NCI-H2196 (cell line): ENCODE measurements around the gene PKIG.
"Not testable (repeated sequence)": the region's sequence is repeated elsewhere in the genome, so short reads cannot be mapped to it uniquely, and the experiment has no call there.

Experiments used
- DNase-seq: peaks from one replicate; lab custom pipeline; 2025; ENCODE audit not compliant: unreplicated experiment; lab: John Stamatoyannopoulos, UW

Gene PKIG

GRCh38 chr20:44582311-44583025 is at the start of gene PKIG:
TSS of gene PKIG (plus strand) at chr20:44582579. CDS start at chr20:44614557, 31,978 bp downstream.
- no peak for DNase-seq

DNA sequence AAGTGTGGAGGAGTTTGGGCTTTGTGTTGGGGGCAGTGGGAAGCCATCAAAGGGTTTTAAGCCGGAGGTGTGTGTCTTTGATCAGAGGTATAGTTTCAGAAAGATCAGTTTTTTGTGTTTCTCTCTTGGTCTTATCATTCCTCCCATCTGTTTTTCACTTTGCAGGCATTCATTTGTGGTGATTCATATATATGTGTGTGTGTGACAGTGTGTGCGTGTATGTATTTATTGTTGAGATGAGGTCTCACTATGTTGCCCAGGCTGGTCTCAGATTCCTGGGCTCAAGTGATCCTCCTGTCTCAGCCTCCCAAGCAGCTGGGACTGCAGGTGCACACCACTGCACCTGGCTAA is 49.4 kb upstream of the PKIG start:
- no peak for DNase-seq

- DNase-seq: peak; percentile 13
Observed at GRCh38 chr20:44533928-44534327, 48.5 kb upstream of the PKIG start.

- DNase-seq: no peak
Observed at GRCh38 chr20:44536175-44536574, 46.2 kb upstream of the PKIG start.

- DNase-seq: no peak
Observed at GRCh38 chr20:44537993-44538392, 44.4 kb upstream of the PKIG start.

DNA sequence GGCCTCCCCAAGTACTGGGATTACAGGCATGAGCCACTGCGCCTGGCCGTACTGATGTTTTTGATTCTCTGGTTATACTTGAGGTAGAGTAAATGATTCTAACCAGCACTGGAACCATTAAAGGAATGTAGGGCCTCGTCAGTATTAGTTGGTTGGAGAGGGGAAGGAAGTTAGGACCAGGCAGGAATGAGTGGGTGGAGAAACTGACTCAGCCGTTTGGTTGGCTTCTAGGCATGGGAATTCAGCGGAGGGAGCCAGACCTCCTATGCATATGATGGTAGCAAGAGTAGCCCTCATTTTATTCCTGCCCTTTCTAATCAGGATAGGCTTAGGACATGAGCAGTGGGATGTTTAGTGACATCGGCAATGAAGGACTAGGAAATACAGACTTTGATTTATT is 41.5 kb upstream of the PKIG start:
- no peak for DNase-seq

GRCh38 chr20:44541992-44542391 is 40.4 kb upstream of the PKIG start:
- no peak for DNase-seq

DNA sequence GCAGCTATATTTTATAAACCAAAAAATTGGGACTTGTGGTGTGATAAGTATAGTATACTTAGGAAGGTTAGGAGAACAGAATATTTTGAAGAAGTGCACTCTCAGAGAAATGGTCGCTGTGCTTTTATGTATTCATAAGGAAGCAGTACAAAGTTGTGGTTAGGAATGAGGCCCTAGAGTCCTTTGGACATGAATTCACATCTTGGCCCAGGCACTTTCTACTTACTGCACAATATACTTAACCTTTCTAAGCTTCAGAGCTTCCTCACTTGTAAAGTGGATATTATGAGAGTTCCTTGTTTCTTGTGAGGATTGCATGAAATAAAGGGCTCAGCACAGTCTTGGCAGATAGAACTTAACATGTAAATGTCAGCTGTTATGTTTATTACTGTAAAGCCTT is 39.5 kb upstream of the PKIG start:
- DNase-seq: no peak

- DNase-seq: no peak
Observed at GRCh38 chr20:44543358-44543757, 39.0 kb upstream of the PKIG start.

DNA sequence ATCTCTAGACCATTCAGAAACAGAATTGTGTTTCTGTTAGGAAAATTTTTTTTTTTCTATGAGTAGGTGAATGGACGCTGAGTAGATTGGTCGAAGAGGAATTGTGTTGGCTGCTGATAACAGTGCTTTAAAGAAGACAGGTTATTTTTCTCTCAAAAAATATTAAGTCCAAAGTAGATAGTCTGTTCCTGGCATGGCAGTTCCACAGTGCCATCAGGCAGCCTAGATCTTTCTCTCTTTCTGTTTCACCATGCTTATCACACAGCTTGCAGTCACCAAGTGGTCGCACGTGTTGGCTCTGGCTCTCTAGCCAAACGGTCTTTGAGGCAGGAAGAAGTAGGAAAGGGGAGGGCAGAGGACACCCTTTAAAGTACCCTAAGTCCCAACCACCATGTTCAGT is 38.1 kb upstream of the PKIG start:
- DNase-seq: no peak

- DNase-seq: no peak
Observed at GRCh38 chr20:44547419-44547818, 35.0 kb upstream of the PKIG start.

- DNase-seq: no peak
Observed at GRCh38 chr20:44549123-44549522, 33.3 kb upstream of the PKIG start.

DNA sequence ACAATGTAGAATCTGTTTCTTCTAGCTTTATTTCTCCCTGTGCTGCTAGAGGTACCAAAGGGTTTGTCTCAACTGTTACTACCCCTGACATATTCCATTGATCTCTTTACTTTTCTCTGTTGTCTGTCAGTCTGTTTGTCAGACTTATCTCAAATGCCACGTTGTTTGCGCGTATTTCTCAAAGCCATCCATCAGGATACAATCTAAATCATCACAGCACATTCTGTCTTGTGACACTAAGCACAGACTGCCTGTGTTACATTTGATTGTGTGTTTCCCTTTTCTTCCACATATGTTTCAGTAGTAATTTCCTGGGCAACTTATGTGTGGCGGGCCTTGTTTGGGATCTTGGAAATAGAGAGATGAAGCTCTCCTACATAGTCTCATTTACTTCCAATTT is 30.3 kb upstream of the PKIG start:
- DNase-seq: no peak

DNA sequence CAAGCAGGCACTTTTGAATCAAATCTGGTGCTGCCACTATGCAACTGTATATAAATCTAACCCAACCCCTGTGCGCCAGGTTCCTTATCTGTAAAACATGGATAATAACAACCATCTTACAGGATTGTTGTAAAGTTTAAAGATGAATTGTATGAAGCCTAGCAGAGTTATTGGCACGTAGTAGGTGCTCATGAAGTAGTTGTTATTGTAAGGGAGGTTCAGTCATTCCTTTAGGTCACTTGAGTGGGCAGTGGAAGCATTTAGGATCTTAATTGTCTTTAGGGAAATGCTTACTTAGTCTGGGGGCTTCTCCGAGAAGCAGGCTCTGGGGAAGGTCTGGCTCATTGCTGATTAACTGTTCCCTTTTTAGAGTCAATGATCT is 29.8 kb upstream of the PKIG start:
- no peak for DNase-seq

GRCh38 chr20:44552950-44553908 is 29.1 kb upstream of the PKIG start:
- DNase-seq: peak; percentile 54

- no peak for DNase-seq
Observed at GRCh38 chr20:44559302-44559701, 23.1 kb upstream of the PKIG start.

DNA sequence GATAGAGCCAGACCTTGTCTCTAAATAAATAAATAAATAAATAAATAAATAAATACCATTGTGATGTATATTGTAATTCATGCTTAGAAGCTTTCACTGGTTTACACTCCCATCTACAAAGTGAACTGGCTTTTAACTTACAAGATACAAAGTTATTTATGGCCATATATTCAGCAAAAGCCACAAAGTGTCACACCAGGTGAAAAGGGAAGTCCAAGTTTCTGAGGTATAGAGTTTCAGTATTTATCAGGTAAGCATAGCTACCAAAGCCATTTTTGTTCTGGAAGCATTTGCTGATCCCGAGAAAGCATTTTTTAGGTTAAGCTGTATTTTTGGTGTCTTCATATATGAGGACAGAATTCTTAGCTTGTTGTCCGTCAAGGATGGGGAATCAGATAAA is 22.1 kb upstream of the PKIG start:
- DNase-seq: no peak

DNA sequence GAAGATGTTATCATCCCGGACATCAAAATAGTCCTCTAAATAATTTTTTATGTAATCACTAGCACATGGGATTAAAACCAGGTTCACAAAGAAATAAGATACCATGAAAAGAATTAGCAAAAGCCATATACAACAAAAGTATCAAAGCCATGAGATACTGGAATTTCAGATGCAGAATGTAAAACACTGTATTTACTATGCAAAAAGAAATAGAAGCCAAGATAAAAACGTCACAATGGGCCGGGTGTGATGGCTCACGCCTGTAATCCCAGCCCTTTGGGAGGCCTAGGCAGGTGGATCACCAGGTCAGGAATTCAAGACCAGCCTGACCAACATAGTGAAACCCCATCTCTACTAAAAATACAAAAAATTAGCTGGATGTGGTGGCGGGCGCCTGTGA is 21.6 kb upstream of the PKIG start:
- not testable (repeated sequence) for DNase-seq

GRCh38 chr20:44561876-44562275 is 20.5 kb upstream of the PKIG start:
- DNase-seq: no peak

DNA sequence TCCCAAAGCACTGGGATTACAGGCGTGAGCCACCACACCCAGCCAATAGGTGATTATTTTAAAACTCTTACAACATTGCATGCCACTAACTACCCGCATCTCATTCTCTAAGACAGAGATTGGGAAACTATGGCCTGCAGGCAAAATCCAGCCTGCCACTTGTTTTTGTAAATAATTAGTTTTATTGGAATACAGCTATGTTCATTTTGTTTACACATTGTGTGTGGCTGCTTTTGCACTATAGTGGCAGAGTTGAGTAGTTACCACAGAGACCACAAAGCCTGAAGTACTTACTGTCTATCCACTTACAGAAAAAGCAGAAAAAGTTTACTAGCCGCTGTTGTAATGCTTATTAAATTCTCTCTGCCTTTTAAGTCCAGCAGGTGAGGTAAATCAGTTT is 16.4 kb upstream of the PKIG start:
- no peak for DNase-seq

DNA sequence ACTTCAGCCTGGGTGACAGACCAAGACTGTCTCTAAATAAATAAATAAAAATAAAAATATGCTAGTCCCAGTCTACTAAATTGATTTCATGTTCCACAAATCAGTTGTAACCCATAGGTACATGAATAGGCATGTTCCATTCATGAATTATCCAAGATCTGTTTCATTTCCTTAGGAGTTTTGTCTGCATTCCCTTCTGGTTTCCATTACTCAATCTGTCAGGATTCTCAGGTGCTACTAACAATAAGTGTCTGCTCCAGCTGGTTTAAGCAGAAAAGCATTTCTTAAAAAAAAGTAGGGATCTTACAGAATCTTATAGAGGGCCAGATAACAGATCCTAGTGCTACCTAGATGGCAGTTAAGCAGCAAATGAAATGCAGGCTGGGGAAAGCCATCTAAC is 15.6 kb upstream of the PKIG start:
- no peak for DNase-seq

GRCh38 chr20:44570367-44570766 is 12.0 kb upstream of the PKIG start:
- no peak for DNase-seq
